CD14-positive monocyte (primary cell): ENCODE results near the gene UBXN1. TPM values are rescaled to one million over a fixed set of nuclear protein-coding genes. Genes with fewer than 3 reads are reported as not detected.

ENCODE experiments used
- DNase-seq, 3 donors: peaks; one replicate each; pipeline ENCODE4 v3.0.0-alpha.2; 2011 to 2022
- H2AFZ ChIP-seq: 2 replicates; pipeline ENCODE4 v1.6.0; 2012; ENCODE audit warnings: mild to moderate bottlenecking, low read depth, low read length, inconsistent platforms; ENCODE audit not compliant: insufficient read depth, poor library complexity, severe bottlenecking
- H3K27ac ChIP-seq, 2 donors: 1 replicate in 1 of 2; 2 replicates in 1 of 2; pipeline ENCODE4 v1.5.1; 2012 to 2013; ENCODE audit warnings: low read length in 2 of 2, control low read depth in 1 of 2, inconsistent platforms in 1 of 2, low read depth in 1 of 2, mild to moderate bottlenecking in 1 of 2
- H3K27me3 ChIP-seq, 2 donors: one replicate each; pipeline versions ENCODE4 v1.6.0 to v1.6.1; 2011 to 2013; ENCODE audit warnings: low read length in 2 of 2; ENCODE audit not compliant: control insufficient read depth in 2 of 2, insufficient read depth in 2 of 2
- H3K36me3 ChIP-seq, 2 donors: replicated peaks in 1 of 2; 1 replicate in 1 of 2; 2 replicates in 1 of 2; pipeline versions ENCODE4 v1.5.1 to v1.6.1; 2012 to 2013; ENCODE audit warnings: low read length in 2 of 2, control low read depth in 1 of 2, inconsistent platforms in 1 of 2, mild to moderate bottlenecking in 1 of 2; ENCODE audit not compliant: insufficient read depth in 2 of 2, control insufficient read depth in 1 of 2
- H3K4me1 ChIP-seq, 2 donors: 1 replicate in 1 of 2; 2 replicates in 1 of 2; pipeline versions ENCODE4 v1.5.1 to v1.6.1; 2012 to 2013; ENCODE audit warnings: low read length in 2 of 2, control low read depth in 1 of 2, inconsistent platforms in 1 of 2, mild to moderate bottlenecking in 1 of 2, moderate library complexity in 1 of 2; ENCODE audit not compliant: insufficient read depth in 2 of 2, control insufficient read depth in 1 of 2
- H3K4me2 ChIP-seq: replicated peaks from 2 replicates; pipeline ENCODE3; 2012; ENCODE audit warnings: low read length, moderate library complexity, mild to moderate bottlenecking; ENCODE audit not compliant: poor library complexity, severe bottlenecking; ENCODE audit errors: extremely low read depth
- H3K4me3 ChIP-seq, 3 experiments: fragments of 200-600 bp in 1 of 3; sonication (generic) in 1 of 3; replicated peaks in 1 of 3; 1 replicate in 2 of 3; 2 replicates in 1 of 3; pipeline ENCODE4 v1.5.1; 2011 to 2013; ENCODE audit warnings: low read length in 3 of 3, mild to moderate bottlenecking in 3 of 3, control low read depth in 2 of 3, low read depth in 2 of 3, inconsistent platforms in 1 of 3, moderate library complexity in 1 of 3
- H3K79me2 ChIP-seq: 2 replicates; pipeline ENCODE4 v1.6.0; 2012; ENCODE audit warnings: mild to moderate bottlenecking, control low read depth, inconsistent platforms, low read length, moderate library complexity; ENCODE audit not compliant: insufficient read depth
- H3K9ac ChIP-seq: 2 replicates; pipeline ENCODE4 v1.6.0; 2017; ENCODE audit warnings: low read length, mild to moderate bottlenecking; ENCODE audit not compliant: insufficient read depth, poor library complexity, severe bottlenecking
- H3K9me3 ChIP-seq, 2 donors: replicated peaks in 1 of 2; 1 replicate in 1 of 2; 2 replicates in 1 of 2; pipeline versions ENCODE4 v1.5.1 to v1.6.1; 2012 to 2013; ENCODE audit warnings: low read length in 2 of 2, control low read depth in 1 of 2; ENCODE audit not compliant: control insufficient read depth in 1 of 2, insufficient read depth in 1 of 2
- H4K20me1 ChIP-seq: 2 replicates; pipeline ENCODE4 v1.6.0; 2012; ENCODE audit warnings: mild to moderate bottlenecking, low read length, control low read depth, moderate library complexity; ENCODE audit not compliant: insufficient read depth
- H3K27ac Mint-ChIP-seq, 7 donors: one replicate each; pipeline ENCODE4 v1.8.0; 2020; ENCODE audit warnings: mild to moderate bottlenecking in 7 of 7, mixed read lengths in 7 of 7, moderate library complexity in 6 of 7, inconsistent platforms in 2 of 7
- H3K27me3 Mint-ChIP-seq, 3 donors: one replicate each; pipeline ENCODE4 v1.8.0; 2021 to 2022; ENCODE audit warnings: low read depth in 3 of 3, mild to moderate bottlenecking in 3 of 3, mixed read lengths in 3 of 3, moderate library complexity in 3 of 3, inconsistent platforms in 1 of 3
- H3K36me3 Mint-ChIP-seq, 2 donors: one replicate each; pipeline ENCODE4 v1.8.0; 2020; ENCODE audit warnings: mixed read lengths in 2 of 2, inconsistent platforms in 1 of 2, mild to moderate bottlenecking in 1 of 2
- H3K4me1 Mint-ChIP-seq: one replicate; pipeline ENCODE4 v1.8.0; 2020; ENCODE audit warnings: mild to moderate bottlenecking, mixed read lengths
- H3K4me3 Mint-ChIP-seq, 2 donors: one replicate each; pipeline ENCODE4 v1.8.0; 2020; ENCODE audit warnings: mild to moderate bottlenecking in 2 of 2, mixed read lengths in 2 of 2, moderate library complexity in 1 of 2
- H3K9me3 Mint-ChIP-seq, 7 donors: one replicate each; pipeline ENCODE4 v1.8.0; 2020 to 2022; ENCODE audit warnings: mixed read lengths in 7 of 7, mild to moderate bottlenecking in 6 of 7, moderate library complexity in 6 of 7, inconsistent platforms in 2 of 7
- WGBS: methylation state at CpG from one replicate; pipeline ENCODE4 v1.1.5; 2013; ENCODE audit warnings: missing lambda C conversion rate; ENCODE audit not compliant: insufficient coverage; 5-methylcytosine and 5-hydroxymethylcytosine counted together
- intact Hi-C, 2 donors: fragments of 100-400 bp; cut with micrococcal nuclease; formaldehyde crosslinking; loops; one replicate each; pipeline versions ENCODE4 v1.15.0 to v1.15.1; 2023
- polyA plus RNA-seq, 3 donors: library from polyadenylated mRNA; depleted of rRNA in 1 of 3; unstranded in 2 of 3; stranded (reverse) in 1 of 3; fragments of 300-500 nt in 2 of 3; fragments of >200 nt in 1 of 3; fragmentation: Illumina TruSeq in 2 of 3; gene quantifications; 1 replicate in 2 of 3; 2 replicates in 1 of 3; pipeline ENCODE4 v1.2.3, GENCODE V29; 2012 to 2021
- TF ChIP-seq, protein P1 (sequence below): fragments of 200-600 bp; IDR thresholded peaks from one replicate; pipeline ENCODE4 v1.8.0; 2022; ENCODE audit warnings: antibody characterized with exemption, mild to moderate bottlenecking

Gene UBXN1
- polyA plus RNA-seq, 3 donors, result 93.9 to 147 (median 106) TPM

DNA sequence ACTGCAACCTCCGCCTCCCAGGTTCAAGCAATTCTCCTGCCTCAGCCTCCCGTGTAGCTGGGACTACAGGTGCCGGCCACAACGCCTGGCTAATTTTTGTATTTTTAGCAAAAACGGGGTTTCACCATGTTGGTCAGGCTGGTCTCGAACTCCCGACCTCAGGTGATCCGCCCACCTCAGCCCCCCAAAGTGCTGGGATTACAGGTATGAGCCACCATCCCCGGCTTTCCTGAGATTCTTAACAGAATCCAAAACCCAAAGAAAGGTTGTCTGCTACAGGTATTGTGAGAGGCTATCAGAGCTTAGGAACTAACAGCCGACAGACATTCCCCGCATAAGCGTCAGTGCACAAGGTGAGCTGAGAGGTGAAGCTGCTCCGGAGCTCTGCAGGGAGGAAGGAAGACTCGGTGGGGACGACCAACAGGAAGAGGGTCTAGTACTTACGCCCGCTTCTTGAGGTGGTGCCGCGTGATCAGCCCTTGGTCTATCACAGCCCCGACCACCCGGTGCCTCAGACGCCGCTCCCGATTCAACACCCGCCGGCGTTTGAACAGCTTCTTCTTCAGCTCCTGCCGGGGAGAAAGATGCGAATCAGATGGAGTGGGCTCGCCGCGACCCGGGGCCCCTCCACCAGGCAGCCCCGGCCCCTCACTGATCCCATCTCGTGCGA, 14.3 kb downstream of the UBXN1 start:
- Histone ChIP-seq H3K36me3 (peaks cover 10 to 27% of the 10 kb centered on the region in 2 donors), H4K20me1 (peaks cover 18% of the 10 kb centered on the region), H2AFZ (peak overlapping the region; percentile 95), H3K9me3 (no peaks in the 10 kb centered on the region), H3K4me1 (peaks cover 24 to 28% of the 10 kb centered on the region in 2 donors), H3K4me3 (peak overlapping the region; percentile 70 to 99 (median 99)), H3K79me2 (peaks cover 53% of the 10 kb centered on the region), H3K9ac (peak overlapping the region; percentile 78), H3K27ac (peak overlapping the region; percentile 66 to 86), H3K27me3 (no peaks in the 10 kb centered on the region), H3K4me2 (peak overlapping the region; percentile 90)
- DNase-seq, result peak in 1 of 3 donors; percentile 33
- TF ChIP-seq, protein P1, sequence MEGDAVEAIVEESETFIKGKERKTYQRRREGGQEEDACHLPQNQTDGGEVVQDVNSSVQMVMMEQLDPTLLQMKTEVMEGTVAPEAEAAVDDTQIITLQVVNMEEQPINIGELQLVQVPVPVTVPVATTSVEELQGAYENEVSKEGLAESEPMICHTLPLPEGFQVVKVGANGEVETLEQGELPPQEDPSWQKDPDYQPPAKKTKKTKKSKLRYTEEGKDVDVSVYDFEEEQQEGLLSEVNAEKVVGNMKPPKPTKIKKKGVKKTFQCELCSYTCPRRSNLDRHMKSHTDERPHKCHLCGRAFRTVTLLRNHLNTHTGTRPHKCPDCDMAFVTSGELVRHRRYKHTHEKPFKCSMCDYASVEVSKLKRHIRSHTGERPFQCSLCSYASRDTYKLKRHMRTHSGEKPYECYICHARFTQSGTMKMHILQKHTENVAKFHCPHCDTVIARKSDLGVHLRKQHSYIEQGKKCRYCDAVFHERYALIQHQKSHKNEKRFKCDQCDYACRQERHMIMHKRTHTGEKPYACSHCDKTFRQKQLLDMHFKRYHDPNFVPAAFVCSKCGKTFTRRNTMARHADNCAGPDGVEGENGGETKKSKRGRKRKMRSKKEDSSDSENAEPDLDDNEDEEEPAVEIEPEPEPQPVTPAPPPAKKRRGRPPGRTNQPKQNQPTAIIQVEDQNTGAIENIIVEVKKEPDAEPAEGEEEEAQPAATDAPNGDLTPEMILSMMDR, result no peak
- peak overlapping the region; percentile 92 to 97 for H3K4me3 Mint-ChIP-seq
- peak overlapping the region; percentile 80 to 94 (median 93) for H3K27ac Mint-ChIP-seq
- H3K36me3 Mint-ChIP-seq, result peaks cover 14 to 36% of the 10 kb centered on the region in 2 donors
- 5% methylated on average over 32 of the region's 36 CpGs for WGBS
- H3K27me3 Mint-ChIP-seq, result no peaks in the 10 kb centered on the region
- intact Hi-C loops, result loop anchor here in 1 of 2 donors (2.0 kb wide), 1 partner anchor 14 kb away; the partner anchor contains the start of gene UBXN1
- no peaks in the 10 kb centered on the region for H3K9me3 Mint-ChIP-seq
- peaks cover 40% of the 10 kb centered on the region for H3K4me1 Mint-ChIP-seq

DNA sequence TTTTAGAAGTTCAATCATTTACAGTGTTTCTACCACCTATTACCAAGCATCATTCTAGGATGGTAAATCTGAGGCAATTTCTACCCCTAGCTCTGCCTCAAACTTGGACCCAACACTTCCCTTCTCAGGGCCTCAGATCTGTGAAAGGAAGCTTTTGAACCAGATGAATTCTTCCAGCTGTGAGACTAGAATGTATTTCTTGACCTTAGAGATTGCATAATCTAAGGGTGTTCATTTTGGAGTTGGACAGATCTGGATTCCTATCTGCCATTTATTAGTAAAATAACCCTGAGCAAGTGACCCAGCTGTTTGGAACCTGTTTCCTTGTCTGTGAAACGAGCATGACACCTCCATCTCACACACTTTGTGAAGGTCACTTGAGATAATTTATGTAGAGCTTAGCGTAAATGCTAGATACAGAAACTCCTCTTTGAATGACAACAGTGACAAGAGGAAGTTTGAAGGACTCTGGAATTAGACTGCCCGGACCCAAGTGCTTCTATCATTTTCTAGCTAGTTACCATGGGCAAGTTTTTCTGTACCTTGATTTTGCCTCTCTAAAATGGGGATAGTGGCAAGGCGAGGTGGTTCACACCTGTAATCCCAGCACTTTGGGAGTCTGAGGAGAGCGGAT, 22.0 kb downstream of the UBXN1 start:
- Histone ChIP-seq H3K36me3 (peaks cover 0 to 5% of the 10 kb centered on the region in 2 donors), H3K79me2 (peaks cover 13% of the 10 kb centered on the region), H3K4me3 (no peak overlapping the region), H3K4me1 (peaks cover 8 to 10% of the 10 kb centered on the region in 2 donors), H3K9me3 (no peaks in the 10 kb centered on the region), H3K4me2 (no peak overlapping the region), H2AFZ (peak overlapping the region; percentile 43), H4K20me1 (no peaks in the 10 kb centered on the region), H3K27me3 (no peaks in the 10 kb centered on the region), H3K9ac (no peak overlapping the region), H3K27ac (no peak overlapping the region)
- intact Hi-C loops, result no loop called here
- no peak overlapping the region for H3K4me3 Mint-ChIP-seq
- H3K4me1 Mint-ChIP-seq, result peaks cover 20% of the 10 kb centered on the region
- TF ChIP-seq, protein P1, result no peak
- peak overlapping the region in 1 of 7 donors; percentile 61 for H3K27ac Mint-ChIP-seq
- H3K9me3 Mint-ChIP-seq, result no peaks in the 10 kb centered on the region
- peaks cover 1 to 8% of the 10 kb centered on the region in 2 donors for H3K36me3 Mint-ChIP-seq
- H3K27me3 Mint-ChIP-seq, result peaks cover 0 to 3% (median 0%) of the 10 kb centered on the region in 3 donors
- 20% methylated on average over 1 of the region's 5 CpGs for WGBS
- no peak for DNase-seq
